Renal pelvis (tissue), 4 donors: Measurements from ENCODE around the gene UGP2. TPM values are rescaled to one million over a fixed set of nuclear protein-coding genes. Genes with fewer than 3 reads are reported as not detected.
"Not testable (repeated sequence)": the region's sequence is repeated elsewhere in the genome, so short reads cannot be mapped to it uniquely, and the experiment has no call there.

ENCODE experiments used
- DNase-seq: peaks from one replicate; pipeline ENCODE4 v3.0.0-alpha.2; 2013
- polyA plus RNA-seq, 3 donors: library from polyadenylated mRNA; unstranded; fragments of 120-200 nt; gene quantifications; one replicate each; pipeline ENCODE4 v1.2.1, GENCODE V29; 2013; ENCODE audit not compliant: insufficient read length in 3 of 3

The UGP2 gene
- polyA plus RNA-seq, 3 donors = 108 to 115 (median 111) TPM

- no peak for DNase-seq
Observed at GRCh38 chr2:63888053-63888452, 46.4 kb downstream of the UGP2 start.

GRCh38 chr2:63888490-63889402 lies 47.0 kb downstream of the UGP2 start:
- peak; percentile 54 for DNase-seq

GRCh38 chr2:63890678-63891077 lies 49.0 kb downstream of the UGP2 start:
- DNase-seq = no peak

- DNase-seq = no peak
Observed at GRCh38 chr2:63891488-63892030, 49.9 kb downstream of the UGP2 start.

DNA sequence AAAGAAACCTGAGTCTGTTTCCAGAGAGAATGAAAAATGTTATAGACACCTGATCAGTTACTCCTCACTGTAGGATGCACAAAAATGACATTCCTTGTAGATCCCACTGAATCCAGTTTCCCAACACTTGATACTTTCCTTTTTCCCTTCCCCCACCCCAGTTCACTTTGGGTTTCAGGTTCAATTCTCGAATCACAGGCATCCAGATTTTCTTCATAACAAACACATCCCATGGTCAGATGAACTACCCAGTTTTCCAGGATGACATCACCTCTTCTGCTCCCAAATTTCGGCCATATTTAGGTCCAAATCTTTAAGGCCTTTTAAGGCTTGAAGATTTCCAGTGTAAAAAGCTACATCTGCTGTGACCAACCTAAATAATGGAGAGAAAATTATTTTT lies 51.5 kb downstream of the UGP2 start:
- no peak for DNase-seq

- DNase-seq = no peak
Observed at GRCh38 chr2:63894167-63894566, 52.5 kb downstream of the UGP2 start.

DNA sequence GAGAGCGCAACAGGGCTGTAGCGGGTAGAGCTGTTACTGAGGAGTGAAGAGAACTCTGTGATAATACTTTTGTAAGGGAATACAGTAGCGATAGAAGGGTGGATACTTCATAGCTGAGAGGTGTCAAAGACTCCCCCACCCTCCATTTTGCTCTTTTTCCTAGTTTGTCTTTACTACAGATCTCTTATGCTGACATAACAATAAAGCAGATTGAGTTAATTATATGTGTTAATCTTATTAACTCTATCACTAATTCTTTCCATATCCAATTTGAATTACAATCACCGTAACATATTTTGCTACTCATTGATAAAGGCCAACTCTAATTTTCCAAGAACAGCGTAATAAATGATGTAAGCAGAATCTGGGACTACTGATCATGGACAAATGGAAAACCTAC lies 57.1 kb downstream of the UGP2 start:
- DNase-seq = no peak

DNA sequence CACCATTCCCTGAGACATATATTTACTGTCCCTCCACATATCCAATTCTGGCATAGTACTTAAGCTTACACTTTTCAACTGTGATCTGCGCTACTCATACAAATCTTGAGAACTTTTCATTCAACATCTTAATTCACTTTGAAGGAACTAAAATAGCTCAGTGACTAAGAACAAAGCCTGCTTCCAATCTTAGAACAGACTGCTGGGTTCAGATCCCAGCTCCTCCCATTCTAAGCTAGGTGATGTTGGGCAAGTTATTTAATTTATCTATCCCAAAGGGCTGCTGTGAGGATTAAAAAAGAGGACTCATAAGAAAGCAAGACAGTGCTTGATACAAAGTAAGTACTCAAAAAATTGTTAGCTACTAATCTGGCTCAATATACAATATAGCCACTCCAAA lies 57.9 kb downstream of the UGP2 start:
- DNase-seq = no peak

GRCh38 chr2:63902149-63902548 lies 60.5 kb downstream of the UGP2 start:
- DNase-seq = no peak

DNA sequence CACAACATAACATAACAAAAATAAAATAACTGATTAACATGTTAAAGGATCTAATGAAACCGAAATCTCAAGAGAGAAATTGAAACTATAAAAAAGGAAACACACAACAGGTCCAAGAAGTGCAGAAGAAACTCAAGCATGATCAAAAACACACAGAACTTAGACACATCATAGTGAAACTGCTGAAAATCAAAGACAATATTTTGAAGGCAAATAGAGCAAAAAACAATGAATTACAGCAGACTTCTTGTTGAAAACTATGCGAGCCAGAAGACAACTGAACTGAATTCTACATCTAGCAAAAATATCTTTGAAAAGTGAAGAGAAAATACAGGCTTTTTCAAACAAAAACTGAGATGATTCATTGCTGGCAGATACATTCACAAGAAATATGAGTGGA lies 61.3 kb downstream of the UGP2 start:
- no peak for DNase-seq

DNA sequence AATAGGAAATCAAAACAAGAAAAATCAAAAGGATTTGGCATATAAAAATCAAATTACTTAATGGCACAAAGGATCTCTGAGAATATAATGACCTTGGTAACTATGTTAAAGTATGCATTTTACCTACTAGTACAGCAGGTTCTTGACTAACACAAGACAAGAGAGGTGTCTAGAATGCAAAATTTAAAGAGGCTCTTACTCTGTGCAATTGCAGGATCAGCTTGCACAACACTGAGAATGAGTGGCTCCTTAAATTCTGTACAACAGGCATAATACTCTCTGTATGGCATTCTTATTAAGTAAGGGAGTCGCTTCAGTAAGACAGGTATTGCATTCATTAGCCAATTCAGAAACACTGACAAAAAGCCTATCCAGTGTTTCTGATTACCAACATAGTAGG lies 72.6 kb downstream of the UGP2 start:
- DNase-seq = no peak

- no peak for DNase-seq
Observed at GRCh38 chr2:63926815-63927214, 85.1 kb downstream of the UGP2 start.

GRCh38 chr2:63932104-63932503 lies 90.4 kb downstream of the UGP2 start:
- not testable (repeated sequence) for DNase-seq

Other genes starting within 250 kb of the UGP2 start
- gene VPS54, start 177.5 kb downstream of the UGP2 start, polyA plus RNA-seq = 10 to 100 TPM; 43.8 to 47.9 (median 44.6) TPM